Measurements from ENCODE around the gene CREBZF.

- TF ChIP-seq CTCF (IDR thresholded peaks at IDR 0.05; ENCODE audit: poor library complexity): no peak
- TF ChIP-seq EZH2 (IDR thresholded peaks at IDR 0.05; ENCODE audit: borderline replicate concordance): no peak
These were observed 17.2 kb downstream of the CREBZF start, which contains the start of gene TMEM126A for GRCh38 chr11:85647604-85648299.

All from hepatocyte (in vitro differentiated cells).